ENCODE measurements around the gene WDR5B.

Gene WDR5B

GRCh38 chr3:122398920-122399319, 16.9 kb downstream of the WDR5B start:
- DNase-seq (ENCODE audit: low read depth in 2 of 2), result no peak
- TF ChIP-seq CTCF (IDR thresholded peaks at IDR 0.05; ENCODE audit: low read depth, low read length), result no peak
- no peak overlapping the region for H3K4me3 ChIP-seq (replicated peaks in 1 of 2; ENCODE audit: low read depth in 2 of 2, low read length in 2 of 2)

GRCh38 chr3:122397201-122397600, 18.7 kb downstream of the WDR5B start:
- TF ChIP-seq CTCF (IDR thresholded peaks at IDR 0.05; ENCODE audit: low read depth, low read length), result no peak
- no peak overlapping the region for H3K4me3 ChIP-seq (replicated peaks in 1 of 2; ENCODE audit: low read depth in 2 of 2, low read length in 2 of 2)
- DNase-seq (ENCODE audit: low read depth in 2 of 2), result peak; percentile 21 to 36

GRCh38 chr3:122396511-122396910, 19.4 kb downstream of the WDR5B start:
- TF ChIP-seq CTCF (IDR thresholded peaks at IDR 0.05; ENCODE audit: low read depth, low read length), result no peak
- no peak overlapping the region for H3K4me3 ChIP-seq (replicated peaks in 1 of 2; ENCODE audit: low read depth in 2 of 2, low read length in 2 of 2)
- no peak for DNase-seq (ENCODE audit: low read depth in 2 of 2)

- H3K4me3 ChIP-seq (replicated peaks in 1 of 2; ENCODE audit: low read depth in 2 of 2, low read length in 2 of 2), result no peak overlapping the region
- DNase-seq (ENCODE audit: low read depth in 2 of 2), result no peak
- TF ChIP-seq CTCF (IDR thresholded peaks at IDR 0.05; ENCODE audit: low read depth, low read length), result no peak
Observed at GRCh38 chr3:122395582-122395981, 20.3 kb downstream of the WDR5B start.

- TF ChIP-seq CTCF (IDR thresholded peaks at IDR 0.05; ENCODE audit: low read depth, low read length), result no peak
Observed at GRCh38 chr3:122394173-122394572, 21.7 kb downstream of the WDR5B start.

GRCh38 chr3:122392868-122393844, 22.7 kb downstream of the WDR5B start:
- H3K4me3 ChIP-seq (replicated peaks in 1 of 2; ENCODE audit: low read depth in 2 of 2, low read length in 2 of 2), result no peak overlapping the region
- peak; percentile 73 to 76 for DNase-seq (ENCODE audit: low read depth in 2 of 2)
- TF ChIP-seq CTCF (IDR thresholded peaks at IDR 0.05; ENCODE audit: low read depth, low read length), result peak; percentile 69

More at GRCh38 chr3:122394173-122394572, 21.7 kb downstream of the WDR5B start:
- no peak for DNase-seq (ENCODE audit: low read depth in 2 of 2)
- no peak overlapping the region for H3K4me3 ChIP-seq (replicated peaks in 1 of 2; ENCODE audit: low read depth in 2 of 2, low read length in 2 of 2)
